GM21381 (cell line): ENCODE measurements around the gene SH3PXD2A.

Experiments used
- ATAC-seq: cut with Tn5 transposase; IDR thresholded peaks from one replicate; pipeline ENCODE4 v1.9.1; 2021; ENCODE audit warnings: mild to moderate bottlenecking, moderate library complexity; ENCODE audit not compliant: unreplicated experiment

SH3PXD2A gene

DNA sequence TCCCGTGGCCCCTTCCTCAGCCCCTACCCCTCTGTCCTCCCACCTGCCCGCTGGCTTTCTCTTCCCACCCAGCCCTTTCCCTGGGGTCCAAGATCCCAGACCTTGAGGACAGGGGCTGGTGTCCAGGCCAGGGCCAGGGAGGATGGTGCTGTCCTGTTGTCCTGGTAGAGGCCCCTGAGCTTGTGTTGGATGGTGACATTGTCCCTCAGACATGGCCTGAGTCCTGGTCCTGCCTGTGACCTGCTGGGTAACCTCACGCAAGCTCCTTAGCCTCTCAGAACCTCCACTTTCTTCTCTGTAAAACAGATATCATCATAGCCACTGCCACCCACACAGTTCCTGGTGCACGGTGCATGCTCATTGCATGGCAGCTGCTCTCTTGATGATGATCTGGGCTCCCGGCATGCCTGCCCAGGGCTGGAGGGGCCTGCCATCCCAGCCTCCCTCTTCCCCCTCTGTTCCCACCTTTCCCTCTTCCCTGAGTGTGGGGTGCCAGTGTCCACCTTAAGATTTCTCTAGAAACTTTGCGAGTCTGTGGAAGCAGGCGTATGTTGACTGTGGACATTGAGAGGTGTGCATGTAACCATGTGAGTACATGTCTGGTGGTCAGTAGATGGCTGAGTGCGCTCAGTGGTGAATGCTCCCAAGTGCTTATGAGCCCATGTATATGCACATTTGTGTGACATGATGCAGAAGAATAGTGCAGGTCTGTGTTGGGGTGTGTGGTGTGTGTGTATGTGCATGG, 301.5 kb downstream of the SH3PXD2A start:
- ATAC-seq: no peak

DNA sequence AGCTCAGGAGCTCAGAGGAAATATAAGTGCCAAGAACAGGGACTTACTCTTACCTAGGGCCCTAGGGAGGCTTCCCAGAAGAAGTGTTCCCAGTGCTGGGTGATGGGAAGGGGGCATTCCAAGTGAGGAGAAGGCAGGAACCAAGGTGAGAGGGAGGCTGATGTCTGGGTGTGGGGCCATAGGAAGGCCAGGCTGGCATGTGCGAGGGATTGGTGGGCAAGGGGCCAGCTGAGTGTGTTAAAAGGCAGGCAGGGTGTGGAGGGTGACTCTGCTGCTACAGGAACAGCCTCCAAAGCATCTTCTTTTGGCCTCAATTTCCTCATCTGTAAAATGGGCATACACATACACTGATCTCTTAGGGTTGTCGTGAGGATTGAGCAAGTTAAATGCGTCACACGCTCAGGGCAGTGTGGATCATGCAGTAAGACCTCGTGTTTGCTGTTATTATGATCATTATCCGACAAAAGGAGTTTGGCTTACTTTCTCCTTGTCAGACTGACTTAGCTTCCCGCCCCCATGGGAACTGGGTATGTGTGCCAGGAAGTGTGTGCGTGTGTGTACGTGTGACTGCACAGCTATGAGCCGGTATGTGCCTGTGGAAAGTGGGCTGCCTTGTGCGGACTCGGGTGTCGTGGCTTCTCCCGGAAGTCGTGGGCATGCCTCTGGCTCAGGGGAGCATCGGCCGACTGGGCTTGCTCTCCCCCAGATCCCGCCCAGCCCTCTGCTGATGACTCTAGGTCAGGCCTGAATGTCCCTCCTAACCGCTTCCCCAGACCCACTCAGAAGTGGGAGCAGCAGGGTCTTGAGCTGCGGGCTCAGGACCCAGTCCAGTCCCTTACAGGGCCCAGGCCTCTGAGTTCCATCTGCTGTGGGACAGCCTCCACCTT, 302.3 kb downstream of the SH3PXD2A start:
- ATAC-seq: no peak

- ATAC-seq: no peak
These were observed 303.5 kb downstream of the SH3PXD2A start for GRCh38 chr10:103551619-103552602.

- ATAC-seq: no peak
These were observed 305.1 kb downstream of the SH3PXD2A start for GRCh38 chr10:103550229-103550628.

GRCh38 chr10:103549349-103549685, 306.1 kb downstream of the SH3PXD2A start:
- ATAC-seq: no peak

- no peak for ATAC-seq
These were observed 306.6 kb downstream of the SH3PXD2A start for GRCh38 chr10:103548581-103549348.

DNA sequence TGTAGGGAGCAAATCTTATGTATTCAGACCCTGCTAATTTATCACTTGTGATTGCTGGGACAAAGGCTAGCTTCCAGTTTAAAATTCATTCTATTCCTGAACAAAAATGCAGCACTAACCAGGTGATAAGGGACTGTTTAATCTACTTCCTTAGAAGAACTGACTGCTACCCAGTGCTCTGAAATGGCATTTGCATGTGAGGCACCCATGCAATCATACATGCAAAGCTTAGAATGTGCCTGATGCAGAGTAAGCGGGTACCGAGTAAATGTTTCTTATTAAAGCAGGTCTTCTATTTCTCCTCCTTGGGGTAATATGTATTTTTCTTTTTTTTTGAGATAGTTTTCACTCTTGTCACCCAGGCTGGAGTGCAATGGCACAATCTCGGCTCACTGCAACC, 307.4 kb downstream of the SH3PXD2A start:
- ATAC-seq: no peak

- no peak for ATAC-seq
These were observed 307.9 kb downstream of the SH3PXD2A start for GRCh38 chr10:103547391-103547946.

GRCh38 chr10:103546401-103546800, 309.0 kb downstream of the SH3PXD2A start:
- ATAC-seq: no peak

DNA sequence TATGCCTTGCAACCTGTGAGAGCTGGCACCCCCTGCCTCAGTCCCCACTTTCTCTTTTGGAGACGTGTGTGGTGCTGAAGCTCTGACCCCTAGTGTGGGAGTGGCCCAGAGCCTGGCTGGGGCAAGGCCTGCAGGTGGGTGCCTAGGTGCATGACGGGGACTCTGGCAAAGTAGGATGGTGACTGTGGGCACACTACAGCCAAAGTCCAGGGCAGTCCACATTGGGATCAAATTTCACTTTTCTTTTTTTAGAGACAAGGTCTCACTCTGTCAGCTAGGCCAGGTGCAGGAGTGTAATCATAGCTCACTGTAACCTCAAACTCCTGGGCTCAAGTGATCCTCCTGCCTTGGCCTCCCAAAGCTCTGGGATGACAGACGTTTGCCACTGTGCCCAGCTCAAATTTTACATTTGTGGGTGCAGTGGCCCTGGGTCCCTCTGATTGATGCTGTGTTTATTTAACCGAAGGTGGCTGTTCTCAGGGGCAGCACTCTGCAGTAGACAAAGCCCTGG, 309.6 kb downstream of the SH3PXD2A start:
- no peak for ATAC-seq

- no peak for ATAC-seq
These were observed 310.0 kb downstream of the SH3PXD2A start for GRCh38 chr10:103545366-103545765.

GRCh38 chr10:103544657-103545310, 310.6 kb downstream of the SH3PXD2A start:
- ATAC-seq: no peak
